ENCODE measurements around the gene PLA2G4D. TPM values are rescaled to one million over a fixed set of nuclear protein-coding genes. Genes with fewer than 3 reads are reported as not detected.

The PLA2G4D gene
- total and polyA plus RNA-seq, 10 of the 15 experiments (the other 5 are each of a cell fraction or from before 2014, with no cell fraction given), result 0.03 TPM; not detected in 9

DNA sequence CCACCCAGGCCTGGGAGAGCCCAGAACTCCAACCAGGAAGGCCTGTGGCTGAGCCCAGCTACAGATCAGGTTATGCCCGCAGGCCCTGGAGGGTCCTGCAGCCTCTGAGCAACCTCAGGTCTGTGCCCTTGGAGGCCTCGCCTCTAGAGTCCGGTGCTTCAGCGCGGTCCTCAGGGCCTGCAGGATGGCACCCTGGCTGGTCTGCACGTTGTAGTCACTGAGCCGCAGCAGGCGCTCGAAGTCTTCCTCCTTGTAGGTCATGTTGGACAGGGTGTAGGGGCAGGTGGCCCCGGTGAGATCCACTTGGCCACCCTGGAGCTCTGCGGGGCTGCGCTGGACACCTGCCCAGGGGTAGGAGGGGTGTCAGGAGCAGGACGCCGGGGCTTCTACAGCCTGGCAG lies 25.8 kb downstream of the PLA2G4D start:
- ChIA-PET SMC1A (ENCODE audit: uncharacterized antibody, unreplicated experiment) (no interaction called here), POLR2A (no interaction called here), CTCF (interaction anchor here (0.6 to 1.5 kb wide), 3 partner anchors 10 to 79 kb away, joined by 3 read pairs; no protein-coding TSS in a partner anchor), RAD21 (ENCODE audit: unreplicated experiment) (no interaction called here)
- Histone ChIP-seq H3K9me3 (replicated peaks; ENCODE audit: control insufficient read depth, insufficient read depth, low read length) (no peaks in the 10 kb centered on the region), H3K9ac (ENCODE audit: control insufficient read depth, insufficient read depth, low read length) (no peak overlapping the region), H3K27me3 (replicated peaks in 1 of 2; ENCODE audit: control insufficient read depth in 2 of 2, insufficient read depth in 2 of 2, low read length in 1 of 2) (no peaks in the 10 kb centered on the region; a peak in 1 of 4 replicates), H2AFZ (ENCODE audit: control insufficient read depth, low read depth, low read length) (no peak overlapping the region), H3K36me3 (ENCODE audit: control insufficient read depth in 2 of 2, insufficient read depth in 2 of 2, low read length in 1 of 2) (no peaks in the 10 kb centered on the region), H3K79me2 (ENCODE audit: control insufficient read depth, insufficient read depth, low read length) (no peaks in the 10 kb centered on the region), H4K20me1 (ENCODE audit: control insufficient read depth, insufficient read depth) (no peaks in the 10 kb centered on the region), H3K4me3 (no peak overlapping the region), H3K4me1 (ENCODE audit: control insufficient read depth, insufficient read depth, low read length) (peaks cover 8% of the 10 kb centered on the region), H3K4me2 (ENCODE audit: control insufficient read depth, insufficient read depth) (no peak overlapping the region), H3K27ac (ENCODE audit: control insufficient read depth, insufficient read depth) (no peak overlapping the region)
- no TSS peak for BruUV-seq (replicated peaks)
- ATAC-seq (no peak), FAIRE-seq (no peak), DNase-seq (ENCODE audit: low read depth, low spot score) (no peak)
- intact Hi-C loops (cut with micrococcal nuclease; ENCODE audit: unreplicated experiment) (no loop called here), in situ Hi-C loops (cut with MboI) (no loop called here)
- 81% methylated on average over 14 of the region's 14 CpGs for WGBS (ENCODE audit: insufficient coverage, insufficient replicate concordance, low lambda C conversion rate, missing lambda C conversion rate)
- TF ChIP-seq MYB (IDR thresholded peaks at IDR 0.05; ENCODE audit: borderline replicate concordance, low read depth, low read length) (no peak), NFYA (IDR thresholded peaks at IDR 0.05; ENCODE audit: borderline replicate concordance, low read depth, low read length) (no peak), NR2C2 (IDR thresholded peaks at IDR 0.05; ENCODE audit: borderline replicate concordance, control insufficient read depth, insufficient read length, low read depth) (no peak), TAF1 (IDR thresholded peaks at IDR 0.05; ENCODE audit: borderline replicate concordance, low read depth, low read length) (no peak), RAD51 (IDR thresholded peaks at IDR 0.05) (no peak), GABPA (IDR thresholded peaks at IDR 0.05; ENCODE audit: low read depth) (no peak), EP300 (IDR thresholded peaks at IDR 0.05; ENCODE audit: borderline replicate concordance in 1 of 2, control insufficient read depth in 1 of 2, low read depth in 2 of 2, low read length in 2 of 2) (no peak), NFXL1 (IDR thresholded peaks at IDR 0.05; ENCODE audit: borderline replicate concordance) (no peak), KAT2A (conservative IDR thresholded peaks at IDR 0.05; ENCODE audit: control insufficient read depth, low read depth, low read length) (no peak), TARDBP (IDR thresholded peaks at IDR 0.05; ENCODE audit: borderline replicate concordance) (no peak), ESRRA (IDR thresholded peaks at IDR 0.05; ENCODE audit: low read length) (no peak), PML (IDR thresholded peaks at IDR 0.05; ENCODE audit: low read length) (no peak), ZNF622 (IDR thresholded peaks at IDR 0.05) (no peak)
- TF ChIP-seq, protein P1, sequence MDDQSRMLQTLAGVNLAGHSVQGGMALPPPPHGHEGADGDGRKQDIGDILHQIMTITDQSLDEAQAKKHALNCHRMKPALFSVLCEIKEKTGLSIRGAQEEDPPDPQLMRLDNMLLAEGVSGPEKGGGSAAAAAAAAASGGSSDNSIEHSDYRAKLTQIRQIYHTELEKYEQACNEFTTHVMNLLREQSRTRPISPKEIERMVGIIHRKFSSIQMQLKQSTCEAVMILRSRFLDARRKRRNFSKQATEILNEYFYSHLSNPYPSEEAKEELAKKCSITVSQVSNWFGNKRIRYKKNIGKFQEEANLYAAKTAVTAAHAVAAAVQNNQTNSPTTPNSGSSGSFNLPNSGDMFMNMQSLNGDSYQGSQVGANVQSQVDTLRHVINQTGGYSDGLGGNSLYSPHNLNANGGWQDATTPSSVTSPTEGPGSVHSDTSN (IDR thresholded peaks at IDR 0.05; ENCODE audit: insufficient replicate concordance, low read depth, low read length), result no peak

Measured in GM12878 (cell line).